GM19025 (cell line): ENCODE results near the gene ARID3B.
"Not testable (repeated sequence)": the region's sequence is repeated elsewhere in the genome, so short reads cannot be mapped to it uniquely, and the experiment has no call there.

Experiments
- ATAC-seq: cut with Tn5 transposase; IDR thresholded peaks from one replicate; pipeline ENCODE4 v1.9.1; 2021; ENCODE audit warnings: mild to moderate bottlenecking, low read depth, moderate library complexity; ENCODE audit not compliant: unreplicated experiment

The ARID3B gene, protein sequence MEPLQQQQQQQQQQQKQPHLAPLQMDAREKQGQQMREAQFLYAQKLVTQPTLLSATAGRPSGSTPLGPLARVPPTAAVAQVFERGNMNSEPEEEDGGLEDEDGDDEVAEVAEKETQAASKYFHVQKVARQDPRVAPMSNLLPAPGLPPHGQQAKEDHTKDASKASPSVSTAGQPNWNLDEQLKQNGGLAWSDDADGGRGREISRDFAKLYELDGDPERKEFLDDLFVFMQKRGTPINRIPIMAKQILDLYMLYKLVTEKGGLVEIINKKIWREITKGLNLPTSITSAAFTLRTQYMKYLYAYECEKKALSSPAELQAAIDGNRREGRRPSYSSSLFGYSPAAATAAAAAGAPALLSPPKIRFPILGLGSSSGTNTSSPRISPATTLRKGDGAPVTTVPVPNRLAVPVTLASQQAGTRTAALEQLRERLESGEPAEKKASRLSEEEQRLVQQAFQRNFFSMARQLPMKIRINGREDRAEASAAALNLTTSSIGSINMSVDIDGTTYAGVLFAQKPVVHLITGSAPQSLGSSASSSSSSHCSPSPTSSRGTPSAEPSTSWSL

DNA sequence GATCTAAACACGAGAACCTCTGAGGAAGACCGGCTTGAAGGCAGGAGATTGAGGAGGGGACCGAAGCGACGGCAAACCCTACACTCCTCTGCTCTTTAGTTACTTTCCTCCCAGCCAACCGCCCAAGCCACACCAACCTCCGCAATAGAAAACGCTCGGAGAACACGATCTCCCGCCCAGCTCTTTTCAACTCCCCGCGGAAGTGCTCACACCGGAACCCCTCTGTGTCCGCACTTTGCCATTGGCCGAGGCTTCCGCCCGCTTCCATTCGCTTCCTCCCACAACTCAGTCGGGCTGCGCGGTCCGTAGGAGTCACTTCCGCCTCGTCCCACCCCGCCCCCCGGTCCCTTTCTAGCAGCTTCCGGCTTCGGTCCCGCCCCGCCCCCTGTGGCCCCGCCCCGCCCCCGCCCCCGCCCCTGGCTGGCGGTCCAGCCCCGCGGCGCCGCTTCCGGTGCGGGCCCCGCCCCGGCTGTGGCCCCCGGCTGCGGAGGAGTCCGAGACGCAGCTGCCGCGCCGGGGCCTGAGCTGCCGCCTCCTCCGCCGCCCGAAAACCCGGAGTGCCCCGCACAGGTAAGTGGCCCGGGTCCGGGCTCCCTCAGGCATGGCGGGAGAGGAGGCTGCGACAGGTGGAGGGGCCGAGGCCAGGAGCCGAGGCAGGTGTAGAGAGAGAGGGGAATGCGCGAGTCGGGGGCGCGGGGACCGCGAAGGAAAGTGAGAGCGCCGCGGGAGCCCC, at the start of gene ARID3B:
ARID3B (plus strand) TSS at position 460 of the 733 bp plus-strand sequence. CDS start 2,717 bp downstream, outside the sequence.
- ATAC-seq, result peak; percentile 82

DNA sequence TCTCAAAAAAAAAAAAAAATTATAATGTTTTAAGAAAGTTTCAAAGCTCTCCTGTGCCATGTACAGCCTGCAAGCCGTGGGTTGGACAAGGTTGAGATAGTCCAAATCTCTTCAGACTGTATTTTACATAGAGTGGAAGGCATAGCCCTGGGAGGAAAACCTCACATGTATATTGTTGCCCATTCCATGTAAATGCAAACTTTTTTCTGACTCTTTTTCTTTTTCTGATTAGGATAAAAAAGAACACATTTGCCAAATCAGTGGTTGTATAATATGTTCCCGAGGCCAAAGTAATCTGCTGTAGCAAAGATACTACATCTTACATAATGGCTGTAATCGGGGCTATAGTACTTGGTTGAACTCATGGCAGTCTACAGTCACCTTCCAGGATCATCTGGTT, 44.4 kb upstream of the ARID3B start:
- no peak for ATAC-seq

DNA sequence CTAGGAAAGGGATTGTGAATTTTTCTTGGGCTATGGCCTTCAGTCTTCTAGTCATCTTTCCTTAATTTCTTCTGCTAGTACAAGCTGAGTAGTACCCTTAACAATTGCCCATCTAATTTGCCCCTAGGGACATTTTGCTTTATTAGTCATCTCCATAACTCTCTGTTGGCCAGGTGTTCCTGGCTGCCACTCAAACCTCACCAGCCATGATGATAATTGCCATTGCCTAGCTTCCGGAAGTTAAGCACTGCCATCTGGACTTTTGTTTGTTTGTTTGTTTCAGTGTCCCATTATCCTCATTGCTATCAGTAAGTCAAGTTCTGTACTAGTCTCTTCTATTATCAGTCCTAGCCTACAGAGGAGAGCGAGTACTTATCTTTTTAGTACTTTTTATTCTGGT, 43.4 kb upstream of the ARID3B start:
- no peak for ATAC-seq

DNA sequence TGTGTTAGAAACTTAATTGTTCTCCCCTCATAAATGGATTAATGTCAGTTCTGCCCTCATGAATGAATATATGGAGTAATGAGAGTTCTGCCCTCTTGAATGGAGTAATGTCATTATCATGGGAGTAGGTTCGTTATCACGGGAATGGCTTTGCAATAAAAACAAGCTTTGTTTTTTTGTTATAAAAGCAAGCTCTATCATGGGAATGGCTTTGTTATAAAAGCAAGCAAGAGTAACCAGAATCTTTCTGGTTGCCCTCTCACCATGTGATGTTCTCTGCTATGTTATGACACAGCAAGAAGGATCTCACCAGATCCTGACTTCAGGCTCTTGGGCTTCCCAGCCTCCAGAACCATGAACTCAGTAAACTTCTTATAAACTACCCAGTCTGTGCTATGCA, 41.7 kb upstream of the ARID3B start:
- no peak for ATAC-seq

DNA sequence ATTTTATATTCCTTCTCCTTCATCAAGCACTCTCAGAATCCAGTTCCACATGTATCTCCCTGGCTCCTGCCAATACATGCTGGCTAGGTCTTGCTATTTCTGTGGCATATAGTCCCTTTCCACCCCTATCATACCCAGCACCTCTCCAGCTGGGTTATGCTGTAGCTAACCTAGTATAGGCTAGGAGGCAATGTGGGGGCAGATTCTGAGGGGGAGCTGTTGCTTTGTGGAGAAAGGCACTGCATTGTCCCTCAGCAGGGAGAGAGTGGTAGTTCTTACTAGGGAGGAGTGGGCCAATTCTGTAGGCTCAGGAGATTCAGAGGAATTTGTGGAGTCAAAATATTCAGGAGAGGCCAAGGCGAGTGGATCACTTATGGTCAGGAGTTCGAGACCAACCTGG, 40.6 kb upstream of the ARID3B start:
- no peak for ATAC-seq

DNA sequence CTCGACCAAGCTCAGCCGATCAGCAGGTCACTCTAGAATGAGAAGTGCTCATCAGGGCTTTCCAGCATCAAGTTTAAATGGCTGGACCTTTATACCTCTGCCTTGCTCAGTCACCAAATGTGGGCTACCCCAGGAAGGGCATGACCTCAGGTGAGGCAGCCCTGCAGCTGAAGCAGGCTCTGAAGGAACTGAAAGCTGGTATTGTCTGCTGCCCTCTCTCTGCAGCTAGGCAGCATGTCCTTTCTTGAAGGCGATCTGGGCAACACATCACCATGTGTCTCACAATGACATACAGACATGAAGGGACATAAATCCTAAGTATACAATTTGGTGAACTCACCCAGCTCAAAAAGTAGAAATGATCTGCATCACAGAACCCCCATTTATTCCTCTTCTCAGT, 38.7 kb upstream of the ARID3B start:
- no peak for ATAC-seq

DNA sequence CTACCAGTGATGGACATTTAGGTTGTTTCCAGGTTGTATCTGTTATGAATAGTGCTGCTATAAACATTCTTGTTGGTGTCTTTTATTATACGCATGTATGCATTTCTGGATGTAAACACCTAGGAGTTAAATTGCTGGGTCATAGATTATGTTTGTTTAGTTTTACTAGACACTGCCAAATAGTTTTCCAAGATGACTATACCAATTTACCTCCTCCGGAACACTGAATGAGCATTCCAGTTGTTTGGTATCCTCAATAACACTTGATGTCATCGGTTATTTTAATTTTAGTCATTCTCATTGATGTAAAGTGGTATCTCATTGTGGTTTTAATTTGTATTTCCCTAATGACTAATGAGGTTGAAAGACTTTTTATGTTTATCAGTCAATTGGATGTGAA, 36.6 kb upstream of the ARID3B start:
- ATAC-seq, result no peak

DNA sequence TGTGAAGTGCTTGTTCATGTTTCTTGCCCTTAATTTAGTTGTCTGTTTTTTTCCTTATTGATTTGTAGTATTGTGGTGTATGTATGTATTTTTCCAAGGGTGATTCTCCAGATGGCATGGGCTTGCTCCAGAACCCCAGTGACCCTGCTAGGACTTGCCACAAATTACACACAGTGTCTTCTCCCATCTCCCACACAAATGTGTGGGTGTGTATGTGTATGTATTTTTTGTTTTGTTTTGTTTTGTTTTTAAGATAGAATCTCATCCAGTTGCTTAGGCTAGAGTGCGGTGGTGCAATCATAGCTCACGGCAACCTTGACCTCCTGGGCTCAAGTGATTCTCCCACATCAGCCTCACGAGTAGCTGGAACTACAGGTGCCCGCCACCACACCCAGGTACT, 36.2 kb upstream of the ARID3B start:
- ATAC-seq, result no peak

DNA sequence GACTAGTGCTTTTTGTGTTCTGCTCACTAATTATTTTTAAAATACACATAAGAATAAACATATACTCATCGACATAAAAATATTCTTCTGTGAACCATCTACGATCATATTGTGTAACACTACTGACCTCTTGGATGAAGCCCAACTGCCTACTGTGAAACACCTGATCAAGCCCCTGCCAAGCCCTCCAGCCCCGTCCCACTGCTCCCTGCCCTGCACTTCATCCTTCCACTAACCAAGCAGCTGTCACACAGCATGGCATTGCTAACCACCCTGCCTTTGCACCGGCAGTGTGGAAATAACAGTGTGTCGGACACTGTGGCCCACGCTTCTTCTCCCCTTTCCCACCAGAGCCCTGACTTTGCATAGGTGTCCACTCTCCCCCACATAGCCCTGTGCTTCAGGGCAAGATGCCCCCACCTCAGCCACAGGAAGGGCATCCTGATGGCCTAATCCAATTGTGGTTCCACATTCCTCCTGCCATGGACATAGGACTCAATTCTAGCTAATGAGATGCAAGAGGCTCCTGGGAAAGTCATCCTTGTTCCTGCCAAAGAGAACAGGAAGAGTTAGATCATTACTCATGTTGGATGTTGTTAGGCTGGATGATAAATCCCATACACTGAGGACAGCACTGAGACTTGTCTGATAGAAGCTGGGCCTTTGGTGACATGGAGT, 35.0 kb upstream of the ARID3B start:
- ATAC-seq, result no peak

DNA sequence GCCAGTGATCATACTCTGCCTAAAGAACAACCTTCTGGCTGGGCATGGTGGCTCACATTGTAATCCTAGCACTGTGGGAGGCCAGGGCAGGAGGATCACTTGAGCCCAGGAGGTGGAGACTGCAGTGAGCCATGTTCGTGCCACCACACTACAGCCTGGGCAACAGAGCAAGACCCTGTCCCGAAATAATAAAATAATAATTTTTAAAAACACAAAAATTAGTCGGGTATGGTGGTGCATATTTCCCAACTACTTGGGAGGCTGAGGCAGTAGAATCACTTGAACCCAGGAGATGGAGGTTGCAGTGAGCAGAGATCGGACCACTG, 34.5 kb upstream of the ARID3B start:
- ATAC-seq, result no peak

DNA sequence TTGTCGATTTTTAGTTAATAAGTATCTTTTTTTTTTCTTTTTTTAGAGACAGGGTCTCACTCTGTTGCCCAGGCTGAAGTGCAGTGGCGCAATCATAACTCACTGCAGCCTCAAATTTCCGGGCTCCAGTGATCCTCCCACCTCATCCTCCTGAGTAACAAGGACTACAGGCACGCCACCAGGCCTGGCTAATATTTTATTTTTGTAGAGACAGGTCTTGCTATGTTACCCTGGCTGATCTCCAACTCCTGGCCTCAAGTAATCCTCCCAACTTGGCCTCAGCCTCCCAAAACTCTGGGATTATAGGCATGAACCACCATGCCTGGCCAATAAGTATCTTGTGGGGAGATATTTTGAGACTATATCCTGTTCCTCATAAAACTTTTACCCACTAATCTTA, 29.4 kb upstream of the ARID3B start:
- ATAC-seq, result no peak

DNA sequence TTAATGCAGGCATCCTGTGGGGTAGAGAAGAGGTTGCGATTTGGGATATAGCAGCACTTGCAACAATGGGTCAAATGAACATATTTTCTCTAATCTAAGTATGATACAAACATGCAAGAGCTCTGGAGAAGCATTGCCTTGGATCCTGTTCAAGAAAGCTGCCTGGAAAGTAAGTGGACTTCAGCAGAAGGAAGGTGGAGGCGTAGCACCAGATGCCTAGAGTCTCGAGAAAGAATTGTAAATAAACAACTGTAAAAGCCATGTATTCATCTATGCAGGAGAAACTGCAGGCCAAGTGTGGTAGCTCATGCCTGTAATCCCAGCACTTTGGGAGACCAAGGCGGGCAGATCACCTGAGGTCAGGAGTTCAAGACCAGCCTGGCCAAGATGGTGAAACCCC, 27.0 kb upstream of the ARID3B start:
- not testable (repeated sequence) for ATAC-seq

DNA sequence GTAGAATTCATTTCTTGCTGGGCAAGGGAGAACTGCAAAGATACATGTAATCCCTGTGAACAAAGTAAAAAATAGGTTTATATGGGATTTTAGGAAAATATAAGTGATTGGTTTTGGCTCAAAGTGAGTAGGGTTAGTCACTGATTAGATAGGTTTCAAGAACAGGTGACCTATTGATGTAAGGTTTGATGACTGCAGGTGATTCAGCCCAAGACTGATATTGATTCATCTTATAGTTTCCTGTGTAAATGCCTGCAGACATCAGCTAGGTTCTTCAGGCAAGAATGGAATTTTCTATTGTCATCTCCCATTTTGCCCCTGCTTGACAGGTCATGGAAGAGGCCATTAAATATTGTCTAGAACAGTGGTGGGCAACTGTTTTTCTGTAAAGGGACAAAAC, 23.9 kb upstream of the ARID3B start:
- ATAC-seq, result no peak

DNA sequence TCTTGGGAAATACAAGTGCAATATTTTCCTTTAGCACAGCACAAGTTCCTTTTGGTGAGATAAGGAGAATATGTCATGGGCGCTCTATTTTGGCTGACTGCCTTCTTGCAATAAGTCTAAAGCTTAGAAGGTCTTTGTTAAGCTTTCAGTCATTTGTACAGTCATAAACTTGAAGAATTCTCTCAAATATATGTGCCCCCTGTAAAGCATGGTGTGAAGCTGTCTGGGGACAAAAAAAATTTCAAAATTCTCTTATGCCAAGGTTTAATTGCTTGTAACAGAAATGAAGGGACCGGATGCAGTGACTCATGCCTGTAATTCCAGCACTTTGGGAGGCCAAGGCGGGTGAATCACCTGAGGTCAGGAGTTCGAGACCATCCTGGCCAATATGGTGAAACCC, 21.7 kb upstream of the ARID3B start:
- ATAC-seq, result no peak

DNA sequence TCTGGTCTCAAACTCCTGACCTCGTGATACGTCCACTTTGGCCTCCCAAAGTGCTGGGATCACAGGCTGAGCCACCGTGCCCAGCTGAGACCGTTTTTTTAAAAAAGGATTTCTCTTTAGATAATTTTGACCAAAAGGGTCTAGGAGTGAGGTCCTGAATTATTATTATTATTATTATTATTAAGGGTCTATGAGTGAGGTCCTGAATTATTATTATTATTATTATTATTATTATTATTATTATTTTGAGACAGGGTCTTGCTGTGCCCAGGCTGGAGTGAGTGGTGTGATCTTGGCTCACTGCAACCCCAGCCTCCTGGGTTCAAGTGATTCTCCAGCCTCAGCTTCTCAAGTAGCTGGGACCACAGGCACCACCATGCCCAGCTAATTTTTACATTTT, 20.6 kb upstream of the ARID3B start:
- ATAC-seq, result no peak

DNA sequence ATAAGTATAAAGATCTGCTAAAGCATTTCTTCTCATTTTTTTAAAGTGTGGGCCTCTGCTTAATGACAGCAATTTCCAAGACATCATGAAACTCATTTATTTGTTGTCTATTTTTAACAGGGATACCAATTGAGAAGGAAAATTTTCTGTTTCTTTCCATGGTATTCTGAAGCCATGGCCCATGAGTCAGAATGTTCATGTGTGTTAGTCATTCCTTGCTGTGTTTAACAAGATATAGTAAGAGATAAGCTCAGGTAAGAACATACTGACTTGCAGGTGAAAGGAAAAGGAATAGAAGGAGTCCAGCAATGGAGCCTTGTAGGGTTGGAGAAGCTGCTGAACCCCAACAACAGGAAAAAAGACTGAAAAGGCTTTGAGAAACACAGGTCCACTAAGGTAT, 17.0 kb upstream of the ARID3B start:
- no peak for ATAC-seq

DNA sequence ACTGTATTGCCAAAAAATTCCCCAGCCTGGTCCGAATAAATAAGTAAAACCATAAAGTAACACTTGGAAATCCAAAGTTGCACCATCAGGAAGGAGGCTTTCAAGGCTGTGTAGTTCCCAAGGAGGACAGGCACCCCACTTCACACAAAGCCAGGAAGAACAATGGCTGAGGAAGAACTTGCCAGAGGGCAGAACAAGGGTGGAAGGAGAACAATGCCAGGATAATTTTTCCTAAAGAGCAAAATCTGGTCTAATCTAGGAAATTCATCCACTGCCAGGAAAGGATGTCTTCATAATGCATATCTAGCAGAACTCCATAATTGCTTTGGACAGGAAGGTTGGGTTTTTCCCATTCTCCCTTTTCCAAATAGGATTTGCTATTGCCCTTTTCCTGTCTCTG, 15.7 kb upstream of the ARID3B start:
- ATAC-seq, result no peak

DNA sequence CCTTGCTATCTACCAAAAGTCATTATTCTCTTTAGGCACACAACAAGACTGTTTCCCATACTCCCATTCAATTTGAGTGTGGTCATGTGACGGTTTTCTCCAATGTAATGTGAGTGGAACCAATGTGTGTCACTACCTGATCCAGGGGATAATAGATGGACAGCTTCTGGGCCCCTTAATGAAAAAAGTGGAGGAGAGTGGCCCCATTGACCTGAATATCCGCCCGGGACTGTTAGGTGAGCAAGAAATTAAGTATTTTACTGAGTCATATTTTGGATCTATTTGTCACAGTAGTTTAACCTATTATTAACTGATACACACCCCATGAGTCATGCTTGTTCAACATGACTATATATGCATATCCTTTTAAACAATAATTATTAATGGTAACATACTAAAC, 15.1 kb upstream of the ARID3B start:
- no peak for ATAC-seq

DNA sequence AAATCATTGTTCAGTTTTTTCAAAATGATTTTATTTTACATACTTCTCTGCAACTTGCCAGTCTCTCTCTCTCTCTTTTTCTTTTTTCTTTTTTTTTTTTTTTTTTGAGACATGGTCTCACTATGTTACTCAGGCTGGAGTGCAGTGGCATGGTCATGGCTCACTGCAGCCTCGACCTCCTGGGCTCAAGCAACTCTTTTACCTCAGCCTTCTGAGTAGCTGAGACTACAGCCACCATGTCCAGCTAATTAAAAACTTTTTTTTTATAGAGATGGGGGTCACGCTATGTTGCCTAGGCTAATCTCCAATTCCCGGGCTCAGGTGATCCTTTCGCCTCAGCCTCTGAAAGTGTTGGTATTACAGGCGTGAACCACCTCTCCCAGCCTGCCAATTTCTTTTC, 12.1 kb upstream of the ARID3B start:
- ATAC-seq, result no peak

DNA sequence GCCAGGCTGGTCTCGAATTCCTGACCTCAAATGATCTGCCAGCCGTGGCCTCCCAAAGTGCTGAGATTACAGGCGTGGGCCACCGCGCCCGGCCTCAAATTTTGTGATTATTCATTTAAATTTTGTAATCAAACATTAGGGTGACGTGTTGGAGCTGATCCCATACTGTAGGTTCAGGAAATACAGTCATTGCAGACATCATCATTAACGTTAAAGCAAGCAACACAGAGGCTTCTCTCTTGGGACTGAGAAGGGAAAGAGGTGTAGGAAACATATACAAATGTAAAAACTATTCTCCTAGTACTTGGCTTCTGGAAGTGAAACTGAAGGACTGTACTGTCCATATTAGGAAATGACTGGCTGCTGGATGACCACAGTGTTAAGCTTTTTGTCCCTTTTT, 11.1 kb upstream of the ARID3B start:
- no peak for ATAC-seq

DNA sequence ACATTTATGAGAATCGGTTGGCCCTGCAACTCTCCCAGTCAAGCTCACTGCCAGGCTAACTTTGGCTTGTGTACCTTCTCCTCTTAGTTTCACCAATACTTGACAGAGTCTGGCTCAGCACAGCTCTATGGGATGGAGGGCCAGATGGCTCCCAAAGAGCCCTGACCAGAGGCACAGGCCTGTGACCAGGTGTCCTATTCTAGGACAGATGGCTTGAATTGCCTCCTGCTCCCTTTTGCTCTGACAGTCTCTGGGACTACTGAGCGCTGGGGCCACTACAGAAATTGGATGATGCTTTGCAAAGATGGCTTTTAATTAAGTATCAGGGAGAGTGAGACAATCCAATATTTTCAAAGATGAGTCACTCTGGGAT, 10.3 kb upstream of the ARID3B start:
- ATAC-seq, result no peak
